Right lobe of liver (tissue), 6 donors: Measurements from ENCODE around the gene DCAF6. TPM values are rescaled to one million over a fixed set of nuclear protein-coding genes. Genes with fewer than 3 reads are reported as not detected.

ENCODE experiments used
- ATAC-seq, 4 donors: fragments of 200-7000 bp; cut with Tn5 transposase; one replicate each; pipeline ENCODE4 v1.9.1; 2020; ENCODE audit warnings: mild to moderate bottlenecking in 4 of 4, moderate library complexity in 4 of 4
- DNase-seq, 3 donors: peaks; one replicate each; pipeline ENCODE4 v3.0.0-alpha.2; 2020
- H3K27ac ChIP-seq, 3 donors: fragments of 200-600 bp; one replicate each; pipeline ENCODE4 v1.8.0; 2022
- H3K27me3 ChIP-seq, 2 donors: fragments of 200-600 bp; one replicate each; pipeline ENCODE4 v1.8.0; 2022
- H3K36me3 ChIP-seq, 4 donors: fragments of 200-600 bp; sonication (generic) in 1 of 4; one replicate each; pipeline versions ENCODE4 v1.5.1 to v1.8.0; 2017 to 2022; ENCODE audit warnings: control low read depth in 1 of 4
- H3K4me1 ChIP-seq, 4 donors: fragments of 200-600 bp; sonication (generic) in 1 of 4; one replicate each; pipeline versions ENCODE4 v1.5.1 to v1.8.0; 2017 to 2022; ENCODE audit warnings: control low read depth in 1 of 4
- H3K4me3 ChIP-seq, 3 donors: fragments of 200-600 bp; one replicate each; pipeline ENCODE4 v1.8.0; 2022
- H3K9me3 ChIP-seq, 4 donors: fragments of 200-600 bp; sonication (generic) in 1 of 4; one replicate each; pipeline versions ENCODE4 v1.5.1 to v1.8.0; 2017 to 2022; ENCODE audit warnings: control low read depth in 1 of 4
- CTCF ChIP-seq, 4 donors: fragments of 200-600 bp in 3 of 4; fragments of 450-650 bp in 1 of 4; IDR thresholded peaks; one replicate each; pipeline versions ENCODE4 v1.5.1 to v1.8.0; 2016 to 2022; ENCODE audit warnings: antibody characterized with exemption in 4 of 4, mild to moderate bottlenecking in 2 of 4
- POLR2A ChIP-seq: fragments of 450-650 bp; IDR thresholded peaks from one replicate; pipeline ENCODE4 v1.6.1; 2017; ENCODE audit warnings: antibody characterized with exemption, mild to moderate bottlenecking
- WGBS: methylation state at CpG from one replicate; pipeline ENCODE4 v1.1.6; 2018; ENCODE audit warnings: low coverage, low lambda C conversion rate; ENCODE audit not compliant: insufficient coverage; ENCODE audit errors: missing lambda C conversion rate; 5-methylcytosine and 5-hydroxymethylcytosine counted together
- intact Hi-C, 2 donors: fragments of 100-400 bp; cut with DNase I; formaldehyde crosslinking; loops; one replicate each; pipeline versions ENCODE4 v1.11.2 to v1.14.1; 2022
- total RNA-seq, 6 experiments: library from RNA; depleted of rRNA in 2 of 6; stranded (reverse); fragments of >200 nt in 2 of 6; fragmentation: NEBNext Ultra II Directional in 3 of 6; extraction: Animal tissue kit (Norgen Biotek cat#: 25700) in 3 of 6; gene quantifications; one replicate each; pipeline versions ENCODE4 v1.1.0 to v1.2.4, GENCODE V29; 2016 to 2023
- donor health status: DM: no; HTN: yes; CAD: no.
- donor health status: DM: no; HTN: no; CAD: no.
- donor health status: DM: no; HTN: no; CAD: no.
- donor health status: DM: no; HTN: yes; CAD: no.
- donor health status: DM: no; HTN: yes; CAD: no.

DCAF6 gene
- total RNA-seq, 6 experiments from 2014 or later, result 35.8 to 65.9 (median 48.8) TPM

DNA sequence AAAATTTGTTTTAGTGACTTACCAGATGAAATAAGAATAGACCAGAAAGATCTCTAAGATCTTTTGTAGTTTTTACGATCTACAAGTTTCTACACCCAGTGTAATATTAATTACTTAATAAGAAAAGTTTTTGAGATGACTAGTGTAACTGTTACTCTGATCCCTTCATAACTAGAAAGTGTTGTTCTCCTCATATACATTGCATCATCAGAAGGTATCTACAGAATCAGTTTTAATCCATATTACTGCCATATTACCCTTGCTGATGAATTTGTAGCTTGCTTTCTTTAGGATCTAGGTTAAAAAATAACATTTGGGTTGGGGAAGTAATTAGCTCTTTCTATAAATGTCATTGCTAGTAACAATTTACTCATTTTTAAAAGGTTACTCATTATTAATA is 127.7 kb downstream of the DCAF6 start:
- Histone ChIP-seq H3K27me3 (no peaks in the 10 kb centered on the region), H3K27ac (no peak overlapping the region), H3K36me3 (peaks cover 6 to 40% (median 24%) of the 10 kb centered on the region in 4 donors), H3K4me3 (no peak overlapping the region), H3K4me1 (no peaks in the 10 kb centered on the region), H3K9me3 (no peaks in the 10 kb centered on the region)
- TF ChIP-seq CTCF (IDR thresholded peaks at IDR 0.05) (no peak), POLR2A (no peak)
- 100% methylated on average over 1 of the region's 1 CpG for WGBS
- ATAC-seq (no peak), DNase-seq (no peak)
- intact Hi-C loops, result no loop called here

DNA sequence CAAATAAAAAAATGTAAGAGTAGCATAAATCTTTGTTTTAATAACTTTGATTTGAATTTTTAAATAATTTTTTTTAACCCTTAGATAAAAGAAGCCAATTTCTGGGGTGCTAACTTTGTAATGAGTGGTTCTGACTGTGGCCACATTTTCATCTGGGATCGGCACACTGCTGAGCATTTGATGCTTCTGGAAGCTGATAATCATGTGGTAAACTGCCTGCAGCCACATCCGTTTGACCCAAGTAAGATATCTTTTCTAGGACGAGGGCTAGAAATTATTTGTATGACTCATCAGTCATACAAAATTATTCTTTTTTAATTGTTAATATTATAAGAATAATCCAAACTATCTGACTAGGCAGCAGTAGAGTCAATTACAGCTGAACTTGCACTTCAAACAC is 129.0 kb downstream of the DCAF6 start:
- H3K36me3 ChIP-seq, result peaks cover 8 to 52% (median 31%) of the 10 kb centered on the region in 4 donors
- ATAC-seq (no peak), DNase-seq (no peak)
- WGBS, result 76% methylated on average over 3 of the region's 3 CpGs
- no peak overlapping the region for H3K4me3 ChIP-seq
- no peak for TF ChIP-seq POLR2A
- TF ChIP-seq CTCF (IDR thresholded peaks at IDR 0.05), result no peak
- no peaks in the 10 kb centered on the region for H3K4me1 ChIP-seq
- intact Hi-C loops, result no loop called here
- H3K9me3 ChIP-seq, result no peaks in the 10 kb centered on the region
- no peak overlapping the region for H3K27ac ChIP-seq
- no peaks in the 10 kb centered on the region for H3K27me3 ChIP-seq

DNA sequence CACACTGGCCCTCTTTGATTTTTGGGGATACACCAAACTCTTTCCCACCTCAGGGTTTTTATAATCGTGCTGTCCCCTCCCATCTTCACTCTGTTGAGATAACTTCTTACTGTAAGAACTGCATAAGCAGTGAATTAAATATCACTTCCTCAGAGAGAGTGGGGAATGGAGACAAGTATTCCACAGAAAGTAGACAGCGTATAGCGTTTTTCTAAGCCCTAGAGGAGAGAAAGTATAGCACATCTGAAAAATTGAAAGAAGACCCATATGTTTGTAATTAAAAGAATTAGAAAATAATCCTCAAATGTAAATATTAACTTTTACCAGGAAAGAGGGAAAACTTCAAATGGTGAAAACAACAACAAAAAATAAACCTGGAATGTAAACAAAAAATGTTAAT is 132.9 kb downstream of the DCAF6 start:
- 98% methylated on average over 3 of the region's 3 CpGs for WGBS
- Histone ChIP-seq H3K27me3 (no peaks in the 10 kb centered on the region), H3K4me3 (no peak overlapping the region), H3K9me3 (no peaks in the 10 kb centered on the region), H3K27ac (no peak overlapping the region), H3K4me1 (no peaks in the 10 kb centered on the region), H3K36me3 (peaks cover 8 to 86% (median 43%) of the 10 kb centered on the region in 4 donors)
- intact Hi-C loops, result no loop called here
- DNase-seq (no peak), ATAC-seq (no peak)
- TF ChIP-seq CTCF (IDR thresholded peaks at IDR 0.05) (no peak), POLR2A (no peak)

- H3K4me3 ChIP-seq, result no peak overlapping the region
- peaks cover 0 to 32% (median 18%) of the 10 kb centered on the region in 4 donors for H3K36me3 ChIP-seq
- no peak for DNase-seq
- TF ChIP-seq POLR2A (no peak), CTCF (IDR thresholded peaks at IDR 0.05) (no peak)
- no peaks in the 10 kb centered on the region for H3K27me3 ChIP-seq
- H3K9me3 ChIP-seq, result no peaks in the 10 kb centered on the region
- ATAC-seq, result no peak
- intact Hi-C loops, result no loop called here
- H3K4me1 ChIP-seq, result peaks cover 0 to 9% (median 0%) of the 10 kb centered on the region in 4 donors
- H3K27ac ChIP-seq, result no peak overlapping the region
Observed at GRCh38 chr1:168079761-168080160, 143.3 kb downstream of the DCAF6 start.
